Breast epithelium (tissue), 4 donors: ENCODE data around the gene HGS. TPM values are rescaled to one million over a fixed set of nuclear protein-coding genes. Genes with fewer than 3 reads are reported as not detected.

ENCODE experiments used
- DNase-seq, 2 donors: peaks; one replicate each; pipeline ENCODE4 v3.0.0-alpha.2; 2019; ENCODE audit warnings: low spot score in 2 of 2
- H3K27ac ChIP-seq, 2 donors: fragments of 200-600 bp; sonication (generic) in 1 of 2; one replicate each; pipeline ENCODE4 v1.5.1; 2016 to 2019; ENCODE audit warnings: mild to moderate bottlenecking in 1 of 2
- H3K27me3 ChIP-seq, 2 donors: fragments of 200-600 bp; sonication (generic) in 1 of 2; one replicate each; pipeline versions ENCODE4 v1.5.1 to v1.6.0; 2017 to 2019; ENCODE audit warnings: control low read depth in 1 of 2, mild to moderate bottlenecking in 1 of 2
- H3K36me3 ChIP-seq: fragments of 200-600 bp; one replicate; pipeline ENCODE4 v1.5.1; 2019
- H3K4me1 ChIP-seq, 2 donors: fragments of 200-600 bp; sonication (generic); one replicate each; pipeline ENCODE4 v1.5.1; 2016 to 2019; ENCODE audit warnings: control low read depth in 1 of 2
- H3K4me3 ChIP-seq, 3 donors: fragments of 200-600 bp; sonication (generic); 1 replicate in 2 of 3; 2 replicates in 1 of 3; pipeline ENCODE4 v1.5.1; 2016 to 2019; ENCODE audit warnings: mild to moderate bottlenecking in 3 of 3, moderate library complexity in 2 of 3
- H3K9me3 ChIP-seq, 2 donors: fragments of 200-600 bp; sonication (generic) in 1 of 2; one replicate each; pipeline ENCODE4 v1.5.1; 2016 to 2019; ENCODE audit warnings: control low read depth in 1 of 2
- POLR2A ChIP-seq: fragments of 450-650 bp; IDR thresholded peaks from one replicate; pipeline ENCODE4 v1.6.1; 2016; ENCODE audit warnings: antibody characterized with exemption, mild to moderate bottlenecking, moderate library complexity
- POLR2AphosphoS5 ChIP-seq, 3 donors: sonication (generic); formaldehyde crosslinking; IDR thresholded peaks; one replicate each; pipeline ENCODE4 v1.6.1; 2017; ENCODE audit warnings: antibody characterized with exemption in 3 of 3
- intact Hi-C: fragments of 100-400 bp; cut with DNase I; formaldehyde crosslinking; loops from one replicate; pipeline ENCODE4 v1.15.1; 2023; ENCODE audit warnings: low total_unique reads
- total RNA-seq, 3 donors: library from RNA; depleted of rRNA; stranded (reverse); fragments of >200 nt; gene quantifications; one replicate each; pipeline ENCODE4 v1.1.0, GENCODE V29; 2016
- TF ChIP-seq, protein P1 (sequence below), 3 donors: fragments of 450-650 bp; IDR thresholded peaks; one replicate each; pipeline ENCODE4 v1.5.1; 2016 to 2017; ENCODE audit warnings: antibody characterized with exemption in 3 of 3, mild to moderate bottlenecking in 3 of 3, moderate library complexity in 3 of 3

The HGS gene
- total RNA-seq, 3 donors from 2014 or later = 61.0 to 75.0 (median 64.6) TPM

DNA sequence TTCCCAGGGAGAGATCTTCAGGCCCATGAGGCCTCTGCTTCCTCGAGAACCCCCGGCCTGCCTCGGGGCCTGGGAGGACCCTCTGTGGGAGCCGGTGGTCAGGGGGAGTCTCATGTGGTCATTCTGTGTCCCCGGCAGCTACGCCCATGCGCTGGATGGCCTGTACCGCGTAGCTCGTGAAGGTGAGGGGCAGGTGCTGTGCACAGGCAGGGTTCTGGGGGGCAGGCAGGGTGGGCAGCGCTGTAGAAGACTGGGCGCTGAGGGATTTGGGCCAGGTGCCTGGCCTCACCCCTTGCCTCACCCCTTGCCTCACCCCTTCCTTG, 32.8 kb downstream of the HGS start:
- Histone ChIP-seq H3K9me3 (no peaks in the 10 kb centered on the region), H3K27me3 (no peaks in the 10 kb centered on the region), H3K4me3 (no peak overlapping the region), H3K36me3 (no peaks in the 10 kb centered on the region), H3K27ac (no peak overlapping the region), H3K4me1 (peaks cover 5 to 10% of the 10 kb centered on the region in 2 donors)
- TF ChIP-seq POLR2AphosphoS5 (IDR thresholded peaks at IDR 0.05) = no peak
- TF ChIP-seq, protein P1, sequence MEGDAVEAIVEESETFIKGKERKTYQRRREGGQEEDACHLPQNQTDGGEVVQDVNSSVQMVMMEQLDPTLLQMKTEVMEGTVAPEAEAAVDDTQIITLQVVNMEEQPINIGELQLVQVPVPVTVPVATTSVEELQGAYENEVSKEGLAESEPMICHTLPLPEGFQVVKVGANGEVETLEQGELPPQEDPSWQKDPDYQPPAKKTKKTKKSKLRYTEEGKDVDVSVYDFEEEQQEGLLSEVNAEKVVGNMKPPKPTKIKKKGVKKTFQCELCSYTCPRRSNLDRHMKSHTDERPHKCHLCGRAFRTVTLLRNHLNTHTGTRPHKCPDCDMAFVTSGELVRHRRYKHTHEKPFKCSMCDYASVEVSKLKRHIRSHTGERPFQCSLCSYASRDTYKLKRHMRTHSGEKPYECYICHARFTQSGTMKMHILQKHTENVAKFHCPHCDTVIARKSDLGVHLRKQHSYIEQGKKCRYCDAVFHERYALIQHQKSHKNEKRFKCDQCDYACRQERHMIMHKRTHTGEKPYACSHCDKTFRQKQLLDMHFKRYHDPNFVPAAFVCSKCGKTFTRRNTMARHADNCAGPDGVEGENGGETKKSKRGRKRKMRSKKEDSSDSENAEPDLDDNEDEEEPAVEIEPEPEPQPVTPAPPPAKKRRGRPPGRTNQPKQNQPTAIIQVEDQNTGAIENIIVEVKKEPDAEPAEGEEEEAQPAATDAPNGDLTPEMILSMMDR (IDR thresholded peaks at IDR 0.05) = no peak
- TF ChIP-seq POLR2A = no peak
- no peak for DNase-seq
- intact Hi-C loops = no loop called here

DNA sequence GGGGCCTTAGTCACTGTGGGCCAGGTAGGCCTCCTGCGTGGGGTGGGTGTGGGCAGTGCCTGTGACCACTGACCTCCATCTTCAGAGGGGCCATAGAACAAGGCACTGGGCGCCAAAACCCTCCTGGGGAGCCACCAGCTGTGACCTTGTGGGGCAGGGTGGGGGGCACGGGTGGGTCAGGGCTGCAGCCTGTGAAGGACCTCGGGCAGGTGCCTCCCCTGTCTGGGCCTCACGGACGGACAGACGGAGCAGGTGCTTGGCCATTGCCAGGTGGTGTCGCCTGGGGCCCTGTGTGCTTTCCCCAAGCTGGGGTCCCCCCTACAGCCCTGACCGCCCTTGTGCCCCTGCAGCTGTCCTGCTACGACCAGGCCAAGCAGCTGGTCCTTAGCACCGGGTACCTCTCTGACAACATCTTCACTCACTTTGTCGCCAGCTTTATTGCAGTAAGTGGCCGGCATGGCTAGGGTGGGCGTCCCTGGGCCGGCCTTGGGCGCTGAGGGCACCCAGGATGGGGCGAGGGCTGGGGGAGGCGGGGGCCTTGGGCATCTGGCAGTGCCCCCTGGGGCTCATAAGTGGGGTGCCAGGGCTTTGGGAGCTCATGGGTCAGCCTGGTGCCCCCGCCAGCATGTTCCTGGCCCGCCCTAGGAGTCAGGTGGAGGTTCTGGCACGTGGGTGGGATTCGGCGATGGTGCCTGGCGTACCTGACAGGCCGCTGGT, 33.4 kb downstream of the HGS start:
- DNase-seq = no peak
- intact Hi-C loops = no loop called here
- H3K36me3 ChIP-seq = no peaks in the 10 kb centered on the region
- H3K27me3 ChIP-seq = no peaks in the 10 kb centered on the region
- H3K9me3 ChIP-seq = no peaks in the 10 kb centered on the region
- TF ChIP-seq POLR2A = no peak
- TF ChIP-seq, protein P1 (IDR thresholded peaks at IDR 0.05) = no peak
- no peak for TF ChIP-seq POLR2AphosphoS5 (IDR thresholded peaks at IDR 0.05)
- no peak overlapping the region for H3K4me3 ChIP-seq
- peaks cover 5 to 10% of the 10 kb centered on the region in 2 donors for H3K4me1 ChIP-seq
- H3K27ac ChIP-seq = no peak overlapping the region

DNA sequence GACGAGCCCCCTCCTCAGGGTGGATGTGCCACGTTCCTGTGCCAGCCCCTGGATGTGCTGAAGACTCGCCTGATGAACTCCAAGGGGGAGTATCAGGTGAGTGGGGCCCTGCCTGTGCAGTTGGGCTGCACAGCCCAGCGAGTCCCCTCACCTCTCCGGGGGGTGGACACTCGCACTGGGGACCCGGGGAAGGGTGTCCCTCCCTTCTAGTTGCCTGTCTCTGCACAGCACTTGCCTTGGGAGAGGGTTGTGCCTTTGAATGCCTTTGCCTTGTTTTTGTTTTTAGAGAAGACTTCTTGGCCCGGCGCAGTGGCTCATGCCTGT, 33.9 kb downstream of the HGS start:
- TF ChIP-seq POLR2A = no peak
- no peak for TF ChIP-seq POLR2AphosphoS5 (IDR thresholded peaks at IDR 0.05)
- TF ChIP-seq, protein P1 (IDR thresholded peaks at IDR 0.05) = no peak
- Histone ChIP-seq H3K36me3 (no peaks in the 10 kb centered on the region), H3K4me3 (no peak overlapping the region)

DNA sequence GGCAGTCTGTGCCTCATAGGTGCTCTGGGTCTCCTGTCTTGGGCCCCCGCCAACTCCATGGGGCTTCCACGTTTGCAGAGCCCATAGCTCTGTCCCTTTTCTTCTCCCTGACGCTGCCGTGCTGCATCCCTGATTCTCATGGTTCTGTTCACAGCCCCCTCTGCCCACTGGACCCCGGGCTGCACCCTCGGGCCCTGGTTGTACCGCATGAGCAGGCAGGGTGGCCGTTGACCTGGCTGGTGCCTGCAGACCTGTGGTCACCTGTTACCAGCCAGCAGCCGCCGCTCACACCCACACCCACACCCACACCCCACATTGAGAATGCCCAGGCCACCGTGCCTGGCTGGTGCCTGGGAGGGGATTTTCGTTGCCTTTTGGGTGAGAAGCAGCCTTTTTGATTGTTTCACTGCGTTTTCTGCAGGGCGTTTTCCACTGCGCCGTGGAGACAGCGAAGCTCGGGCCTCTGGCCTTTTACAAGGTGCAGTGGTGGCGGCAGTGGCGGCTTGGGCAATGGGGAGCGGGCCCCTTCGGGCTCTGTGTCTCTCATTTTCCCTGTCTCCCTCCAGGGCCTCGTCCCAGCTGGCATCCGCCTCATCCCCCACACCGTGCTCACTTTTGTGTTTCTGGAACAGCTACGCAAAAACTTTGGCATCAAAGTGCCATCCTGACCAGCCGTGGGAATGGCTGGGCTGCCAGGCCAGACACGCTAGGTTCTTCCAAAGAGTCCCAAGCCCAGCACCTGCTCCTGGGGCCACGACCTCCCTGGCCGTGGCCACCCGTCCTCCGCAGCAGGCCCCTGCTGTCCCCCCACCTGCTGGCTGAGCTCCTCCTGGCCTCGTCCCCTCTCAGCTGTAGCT, 35.8 kb downstream of the HGS start:
- no peaks in the 10 kb centered on the region for H3K36me3 ChIP-seq
- DNase-seq = no peak
- TF ChIP-seq POLR2A (no peak), POLR2AphosphoS5 (IDR thresholded peaks at IDR 0.05) (no peak)
- TF ChIP-seq, protein P1 (IDR thresholded peaks at IDR 0.05) = no peak
- intact Hi-C loops = no loop called here
- H3K4me1 ChIP-seq = peaks cover 0 to 12% of the 10 kb centered on the region in 2 donors
- no peaks in the 10 kb centered on the region for H3K9me3 ChIP-seq
- H3K27me3 ChIP-seq = no peaks in the 10 kb centered on the region
- H3K27ac ChIP-seq = no peak overlapping the region
- no peak overlapping the region for H3K4me3 ChIP-seq

More for the DNA sequence above, 33.9 kb downstream of the HGS start:
- Histone ChIP-seq H3K27me3 (no peaks in the 10 kb centered on the region), H3K27ac (no peak overlapping the region), H3K4me1 (peaks cover 2 to 12% of the 10 kb centered on the region in 2 donors), H3K9me3 (no peaks in the 10 kb centered on the region)
- DNase-seq = no peak
- intact Hi-C loops = no loop called here
